Testis (tissue), 3 donors: ENCODE measurements around the gene GAK. TPM values are rescaled to one million over a fixed set of nuclear protein-coding genes. Genes with fewer than 3 reads are reported as not detected.
A peak's percentile ranks its signal among the peaks of the same experiment; 100 is the strongest.
"Not testable (repeated sequence)": the region's sequence is repeated elsewhere in the genome, so short reads cannot be mapped to it uniquely, and the experiment has no call there.

Experiments
- DNase-seq: peaks from one replicate; pipeline ENCODE4 v3.0.0-alpha.2; 2019
- H3K27ac ChIP-seq, 2 donors: fragments of 200-600 bp; sonication (generic); one replicate each; pipeline ENCODE4 v1.5.1; 2019
- H3K27me3 ChIP-seq: fragments of 200-600 bp; sonication (generic); one replicate; pipeline ENCODE4 v1.5.1; 2019
- H3K36me3 ChIP-seq: fragments of 200-600 bp; sonication (generic); one replicate; pipeline ENCODE4 v1.5.1; 2017; ENCODE audit warnings: low read depth; ENCODE audit errors: missing control alignments
- H3K4me1 ChIP-seq: fragments of 200-600 bp; sonication (generic); one replicate; pipeline ENCODE4 v1.5.1; 2019
- H3K4me3 ChIP-seq, 2 donors: fragments of 200-600 bp; sonication (generic); one replicate each; pipeline ENCODE4 v1.5.1; 2017 to 2019
- H3K9me3 ChIP-seq: fragments of 200-600 bp; sonication (generic); one replicate; pipeline ENCODE4 v1.5.1; 2017
- POLR2A ChIP-seq: fragments of 450-650 bp; IDR thresholded peaks from one replicate; pipeline ENCODE4 v1.6.1; 2017; ENCODE audit warnings: antibody characterized with exemption, mild to moderate bottlenecking, moderate library complexity
- WGBS, 2 donors: methylation state at CpG; one replicate each; pipeline ENCODE4 v1.1.5; 2018; 5-methylcytosine and 5-hydroxymethylcytosine counted together
- intact Hi-C: fragments of 100-400 bp; cut with DNase I; formaldehyde crosslinking; loops from one replicate; pipeline ENCODE4 v1.15.1; 2023; ENCODE audit warnings: low total_unique reads
- polyA plus RNA-seq: library from polyadenylated mRNA; stranded (reverse); fragments of 350-450 nt; fragmentation: Illumina TruSeq; extraction: RNeasy Lipid Tissue Mini Kit (QIAGEN cat#74804); gene quantifications from one replicate; pipeline ENCODE4 v1.2.3, GENCODE V29; 2014; ENCODE audit warnings: low read depth, low replicate concordance; ENCODE audit not compliant: insufficient read depth
- total RNA-seq, 2 donors: library from RNA; depleted of rRNA; stranded (reverse); fragments of >200 nt; gene quantifications; one replicate each; pipeline ENCODE4 v1.2.3, GENCODE V29; 2016
- TF ChIP-seq, protein P1 (sequence below), 3 experiments: fragments of 450-650 bp in 2 of 3; fragments of 200-600 bp in 1 of 3; sonication (generic) in 1 of 3; IDR thresholded peaks; one replicate each; pipeline ENCODE4 v1.5.1; 2016 to 2019; ENCODE audit warnings: antibody characterized with exemption in 3 of 3, mild to moderate bottlenecking in 2 of 3, moderate library complexity in 1 of 3

The GAK gene
- total and polyA plus RNA-seq, 3 donors from 2014 or later, result 130 to 229 (median 226) TPM

DNA sequence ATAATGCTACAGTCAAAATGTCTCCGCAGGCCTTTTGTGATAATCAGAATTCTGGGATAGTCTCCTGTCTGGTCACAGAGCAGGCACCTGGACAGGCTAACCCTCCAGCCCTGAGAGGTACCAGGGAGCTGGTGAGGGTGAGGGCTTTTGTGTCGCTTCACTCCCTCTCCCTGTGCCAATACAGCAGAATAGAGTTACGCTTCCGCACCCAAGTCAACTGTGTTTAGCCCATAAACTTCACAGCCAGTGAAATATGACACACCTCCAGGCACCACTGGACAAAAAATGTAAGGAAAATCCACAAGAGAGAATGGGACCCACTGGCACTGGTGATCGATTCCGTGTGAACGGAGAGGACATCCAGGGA lies 1.3 kb downstream of the GAK start:
- DNase-seq, result no peak
- TF ChIP-seq POLR2A, result no peak
- TF ChIP-seq, protein P1, sequence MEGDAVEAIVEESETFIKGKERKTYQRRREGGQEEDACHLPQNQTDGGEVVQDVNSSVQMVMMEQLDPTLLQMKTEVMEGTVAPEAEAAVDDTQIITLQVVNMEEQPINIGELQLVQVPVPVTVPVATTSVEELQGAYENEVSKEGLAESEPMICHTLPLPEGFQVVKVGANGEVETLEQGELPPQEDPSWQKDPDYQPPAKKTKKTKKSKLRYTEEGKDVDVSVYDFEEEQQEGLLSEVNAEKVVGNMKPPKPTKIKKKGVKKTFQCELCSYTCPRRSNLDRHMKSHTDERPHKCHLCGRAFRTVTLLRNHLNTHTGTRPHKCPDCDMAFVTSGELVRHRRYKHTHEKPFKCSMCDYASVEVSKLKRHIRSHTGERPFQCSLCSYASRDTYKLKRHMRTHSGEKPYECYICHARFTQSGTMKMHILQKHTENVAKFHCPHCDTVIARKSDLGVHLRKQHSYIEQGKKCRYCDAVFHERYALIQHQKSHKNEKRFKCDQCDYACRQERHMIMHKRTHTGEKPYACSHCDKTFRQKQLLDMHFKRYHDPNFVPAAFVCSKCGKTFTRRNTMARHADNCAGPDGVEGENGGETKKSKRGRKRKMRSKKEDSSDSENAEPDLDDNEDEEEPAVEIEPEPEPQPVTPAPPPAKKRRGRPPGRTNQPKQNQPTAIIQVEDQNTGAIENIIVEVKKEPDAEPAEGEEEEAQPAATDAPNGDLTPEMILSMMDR (IDR thresholded peaks at IDR 0.05), result no peak
- Histone ChIP-seq H3K4me3 (peak overlapping the region; percentile 98 to 99), H3K9me3 (no peaks in the 10 kb centered on the region), H3K36me3 (no peaks in the 10 kb centered on the region), H3K4me1 (peaks cover 24% of the 10 kb centered on the region), H3K27me3 (no peaks in the 10 kb centered on the region), H3K27ac (no peak overlapping the region)
- 47% methylated on average over 6 to 7 of the region's 7 CpGs for WGBS, 2 donors
- intact Hi-C loops, result no loop called here

DNA sequence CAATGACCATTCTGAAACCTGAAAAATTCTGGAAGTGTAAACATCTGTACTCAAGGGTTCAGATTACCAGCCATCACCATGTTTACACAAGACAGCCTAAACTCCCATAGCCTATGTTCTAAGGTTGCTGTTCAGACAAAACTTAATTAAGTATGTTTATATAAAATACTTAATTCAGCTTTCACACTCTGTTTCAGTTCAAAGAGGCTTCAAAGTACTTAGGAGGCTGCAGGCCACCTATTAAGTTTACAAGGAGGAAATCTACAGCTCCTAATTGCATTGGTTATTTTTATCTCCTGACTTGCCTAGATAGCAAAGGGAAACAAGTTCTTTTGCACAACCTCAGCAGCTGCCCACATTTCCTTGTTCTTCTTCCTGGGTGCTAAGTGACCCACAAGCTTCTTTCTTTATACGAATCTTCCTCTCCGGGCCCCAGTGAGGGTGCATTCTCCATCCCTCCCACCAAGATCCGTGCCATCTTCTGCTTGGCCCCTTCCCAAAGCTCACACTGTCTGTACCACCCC lies 2.0 kb downstream of the GAK start:
- no peaks in the 10 kb centered on the region for H3K27me3 ChIP-seq
- no peak overlapping the region for H3K4me3 ChIP-seq
- DNase-seq, result no peak
- TF ChIP-seq POLR2A, result no peak
- TF ChIP-seq, protein P1 (IDR thresholded peaks at IDR 0.05), result no peak
- no peak overlapping the region for H3K27ac ChIP-seq
- intact Hi-C loops, result no loop called here
- H3K36me3 ChIP-seq, result no peaks in the 10 kb centered on the region
- H3K9me3 ChIP-seq, result no peaks in the 10 kb centered on the region
- H3K4me1 ChIP-seq, result peaks cover 24% of the 10 kb centered on the region
- 41 to 42% methylated on average over 3 of the region's 3 CpGs for WGBS, 2 donors

GRCh38 chr4:929096-929765 lies 2.9 kb downstream of the GAK start:
- H3K9me3 ChIP-seq, result no peaks in the 10 kb centered on the region
- no peak overlapping the region for H3K27ac ChIP-seq
- WGBS, 2 donors, result 89 to 90% methylated on average over 7 to 17 of the region's 17 CpGs
- TF ChIP-seq, protein P1 (IDR thresholded peaks at IDR 0.05), result no peak
- TF ChIP-seq POLR2A, result no peak
- no peaks in the 10 kb centered on the region for H3K36me3 ChIP-seq
- intact Hi-C loops, result no loop called here
- H3K27me3 ChIP-seq, result no peaks in the 10 kb centered on the region
- no peak overlapping the region for H3K4me3 ChIP-seq
- DNase-seq, result no peak
- peaks cover 24% of the 10 kb centered on the region for H3K4me1 ChIP-seq

DNA sequence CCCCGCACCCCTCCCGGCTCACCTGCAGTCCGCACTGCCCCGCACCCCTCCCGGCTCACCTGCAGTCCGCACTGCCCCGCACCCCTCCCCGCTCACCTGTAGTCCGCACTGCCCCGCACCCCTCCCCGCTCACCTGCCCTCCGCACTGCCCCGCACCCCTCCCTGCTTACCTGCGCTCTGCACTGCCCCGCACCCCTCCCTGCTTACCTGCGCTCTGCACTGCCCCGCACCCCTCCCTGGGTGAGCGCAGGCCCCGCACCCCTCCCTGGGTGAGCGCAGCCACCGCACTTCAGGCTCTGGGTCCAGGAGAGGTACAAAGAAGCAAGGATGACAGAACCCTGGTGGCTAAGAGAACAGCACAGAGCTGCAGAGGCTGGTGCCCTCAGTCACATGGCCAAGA lies 4.5 kb downstream of the GAK start:
- H3K27ac ChIP-seq, DNase-seq, H3K9me3 ChIP-seq, H3K36me3 ChIP-seq, intact Hi-C loops, H3K4me3 ChIP-seq, H3K27me3 ChIP-seq: not testable (repeated sequence)
- peaks cover 17% of the 10 kb centered on the region for H3K4me1 ChIP-seq
- 63 to 88% methylated on average over 11 to 15 of the region's 21 CpGs for WGBS, 2 donors

DNA sequence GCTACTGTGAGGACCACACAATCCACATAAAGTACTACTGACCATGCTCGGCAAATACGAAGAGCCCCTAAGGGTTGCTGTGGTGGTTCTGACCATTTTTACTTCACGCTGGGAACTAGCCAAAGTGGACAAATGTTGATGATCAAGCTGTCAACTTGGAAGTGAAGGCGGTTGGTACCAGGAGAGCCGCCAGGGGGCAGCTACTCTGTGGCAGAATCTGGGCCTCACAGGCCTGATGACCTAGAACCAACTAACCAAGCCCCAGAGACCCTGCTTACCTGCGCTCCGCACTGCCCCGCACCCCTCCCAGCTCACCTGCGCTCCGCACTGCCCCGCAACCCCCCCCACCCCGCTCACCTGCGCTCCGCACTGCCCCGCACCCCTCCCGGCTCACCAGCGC lies 5.6 kb downstream of the GAK start:
- TF ChIP-seq, protein P1 (IDR thresholded peaks at IDR 0.05), result no peak
- TF ChIP-seq POLR2A, result no peak
- H3K4me1 ChIP-seq, result peaks cover 17% of the 10 kb centered on the region
- H3K27me3 ChIP-seq, result no peaks in the 10 kb centered on the region
- intact Hi-C loops, result no loop called here
- no peak for DNase-seq
- no peaks in the 10 kb centered on the region for H3K9me3 ChIP-seq
- no peaks in the 10 kb centered on the region for H3K36me3 ChIP-seq
- no peak overlapping the region for H3K4me3 ChIP-seq
- WGBS, 2 donors, result 60 to 73% methylated on average over 5 to 11 of the region's 17 CpGs
- H3K27ac ChIP-seq, result no peak overlapping the region
